VCaP (cell line): ENCODE data around the gene SCAMP2.
"Not testable (repeated sequence)": the region's sequence is repeated elsewhere in the genome, so short reads cannot be mapped to it uniquely, and the experiment has no call there.

ENCODE experiments used
- H3K27ac ChIP-seq: fragments of 450-650 bp; 2 replicates; pipeline ENCODE4 v1.5.1; 2017
- CTCF ChIP-seq: fragments of 450-650 bp; conservative IDR thresholded peaks from 2 replicates; pipeline ENCODE4 v1.5.1; 2017; ENCODE audit warnings: mild to moderate bottlenecking, moderate library complexity

SCAMP2 gene

GRCh38 chr15:74889883-74890664 lies 16.9 kb upstream of the SCAMP2 start, which contains the start of gene MPI:
Gene MPI (plus strand): TSS chr15:74890042. CDS start chr15:74890074, 32 bp downstream.
- peak within 1 kb of the TSS; percentile 88 for H3K27ac ChIP-seq

GRCh38 chr15:74889390-74889882 lies 16.3 kb upstream of the SCAMP2 start:
- peak overlapping the region; percentile 88 for H3K27ac ChIP-seq
- no peak for TF ChIP-seq CTCF

More at GRCh38 chr15:74889883-74890664, 16.9 kb upstream of the SCAMP2 start, which contains the start of gene MPI:
- no peak for TF ChIP-seq CTCF

GRCh38 chr15:74888716-74889115 lies 15.6 kb upstream of the SCAMP2 start:
- no peak overlapping the region for H3K27ac ChIP-seq
- no peak for TF ChIP-seq CTCF

- not testable (repeated sequence) for H3K27ac ChIP-seq
These were observed 14.5 kb upstream of the SCAMP2 start for GRCh38 chr15:74887537-74888193.

GRCh38 chr15:74885461-74885860 lies 12.3 kb upstream of the SCAMP2 start:
- no peak overlapping the region for H3K27ac ChIP-seq
- TF ChIP-seq CTCF, result no peak

- no peak for TF ChIP-seq CTCF
- no peak overlapping the region for H3K27ac ChIP-seq
These were observed 11.5 kb upstream of the SCAMP2 start for GRCh38 chr15:74884428-74885223.

- H3K27ac ChIP-seq, result no peak overlapping the region
- no peak for TF ChIP-seq CTCF
These were observed 9.4 kb upstream of the SCAMP2 start for GRCh38 chr15:74882528-74882927.
